NCI-H510A treated with DMSO at 0.1 percent for 48 hours (cell line): ENCODE results near the gene TAB2.
"Not testable (repeated sequence)": the region's sequence is repeated elsewhere in the genome, so short reads cannot be mapped to it uniquely, and the experiment has no call there.

ENCODE experiments used
- DNase-seq: peaks from one replicate; lab custom pipeline; 2025; lab: John Stamatoyannopoulos, UW

Gene TAB2

DNA sequence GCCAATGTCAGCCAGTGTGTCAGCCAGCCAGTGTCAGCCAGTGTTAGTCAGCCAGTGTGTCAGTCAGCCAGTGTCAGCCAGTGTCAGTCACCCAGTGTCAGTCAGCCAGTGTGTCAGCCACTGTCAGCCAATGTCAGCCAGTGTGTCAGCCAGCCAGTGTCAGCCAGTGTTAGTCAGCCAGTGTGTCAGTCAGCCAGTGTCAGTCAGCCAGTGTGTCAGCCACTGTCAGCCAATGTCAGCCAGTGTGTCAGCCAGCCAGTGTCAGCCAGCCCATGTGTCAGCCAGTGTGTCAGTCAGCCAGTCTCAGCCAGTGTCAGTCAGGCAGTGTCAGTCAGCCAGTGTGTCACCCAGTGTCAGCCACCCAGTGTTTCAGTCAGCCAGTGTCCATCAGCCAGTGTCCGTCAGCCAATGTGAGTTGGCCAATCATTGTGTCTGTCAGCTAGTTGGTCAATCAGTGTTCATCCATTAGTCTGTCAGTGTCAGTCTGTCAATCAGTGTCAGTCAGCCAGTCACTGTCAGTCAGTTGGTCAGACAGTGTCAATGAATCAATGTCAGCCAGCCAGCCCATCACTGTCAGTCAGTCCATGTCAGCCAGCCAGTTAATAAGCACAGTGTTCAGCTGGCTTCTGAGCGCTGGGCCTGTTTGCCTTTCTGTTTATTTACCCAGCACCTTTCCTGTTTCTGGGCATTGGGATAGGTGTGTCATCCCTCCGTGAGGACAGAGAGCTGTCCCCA lies 127.0 kb downstream of the TAB2 start:
- DNase-seq: not testable (repeated sequence)

DNA sequence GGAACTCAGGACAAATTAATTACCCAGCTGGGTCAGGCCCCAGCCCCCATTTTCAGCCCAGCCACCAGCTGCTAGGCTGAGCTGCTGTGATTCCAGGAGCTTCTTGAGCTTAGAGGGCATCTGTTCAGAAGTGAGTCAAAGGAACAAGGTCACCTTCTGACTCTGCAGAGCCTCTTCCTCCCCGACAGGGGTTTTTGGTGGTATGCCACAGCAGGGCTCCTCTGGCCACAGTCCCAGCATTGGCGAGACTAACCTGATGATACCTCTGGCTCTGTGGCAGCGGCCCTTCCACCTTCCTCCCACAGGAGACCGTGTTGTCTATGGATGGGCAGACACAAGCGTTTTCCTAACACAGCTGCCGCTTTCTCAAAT lies 127.6 kb downstream of the TAB2 start:
- no peak for DNase-seq

DNA sequence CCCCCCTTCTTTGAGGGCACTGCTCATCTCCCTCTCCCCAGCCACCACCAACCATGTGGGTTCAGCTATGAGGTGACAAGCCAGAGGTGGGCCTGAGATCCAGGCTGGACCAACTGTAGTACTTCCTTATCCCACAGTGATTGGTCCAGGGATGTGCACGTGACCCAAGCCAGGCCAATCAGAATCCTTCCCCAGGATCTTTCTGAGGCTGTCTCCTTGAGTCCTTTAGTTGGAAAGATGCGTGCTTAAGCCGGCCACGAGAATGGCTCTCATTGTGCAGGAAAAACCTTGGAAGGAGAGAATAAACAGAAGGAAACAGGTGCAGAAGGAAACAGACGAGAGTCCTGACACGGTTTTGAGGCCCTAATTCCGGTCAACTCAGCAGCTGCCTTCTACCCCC lies 128.1 kb downstream of the TAB2 start:
- no peak for DNase-seq

DNA sequence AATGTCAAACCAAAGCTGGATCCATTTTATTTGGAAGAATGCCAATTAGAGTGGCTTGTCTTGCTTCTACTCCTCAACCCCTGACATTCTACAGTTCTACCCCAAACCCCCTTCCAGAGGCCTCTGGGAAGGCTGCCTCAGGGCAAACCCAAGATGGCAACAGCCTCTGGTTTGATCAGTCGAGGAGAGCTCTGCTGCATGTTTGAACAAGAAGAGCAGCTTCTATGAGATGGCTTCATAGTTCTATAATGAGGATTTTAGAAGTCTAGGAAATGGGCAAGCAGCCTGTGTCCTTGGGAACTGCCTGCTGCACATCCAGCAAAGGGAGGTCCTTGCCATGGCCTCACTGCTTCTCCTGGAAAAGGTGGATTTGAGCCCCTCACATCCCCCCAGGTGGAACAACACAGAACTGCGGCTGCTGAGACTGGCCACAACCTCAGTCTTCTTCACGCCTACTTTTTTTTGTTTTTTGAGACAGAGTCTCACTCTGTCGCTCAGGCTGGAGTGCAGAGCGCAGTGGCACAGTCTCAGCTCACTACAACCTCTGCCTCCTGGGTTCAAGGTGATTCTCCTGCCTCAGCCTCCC lies 129.4 kb downstream of the TAB2 start:
- no peak for DNase-seq

DNA sequence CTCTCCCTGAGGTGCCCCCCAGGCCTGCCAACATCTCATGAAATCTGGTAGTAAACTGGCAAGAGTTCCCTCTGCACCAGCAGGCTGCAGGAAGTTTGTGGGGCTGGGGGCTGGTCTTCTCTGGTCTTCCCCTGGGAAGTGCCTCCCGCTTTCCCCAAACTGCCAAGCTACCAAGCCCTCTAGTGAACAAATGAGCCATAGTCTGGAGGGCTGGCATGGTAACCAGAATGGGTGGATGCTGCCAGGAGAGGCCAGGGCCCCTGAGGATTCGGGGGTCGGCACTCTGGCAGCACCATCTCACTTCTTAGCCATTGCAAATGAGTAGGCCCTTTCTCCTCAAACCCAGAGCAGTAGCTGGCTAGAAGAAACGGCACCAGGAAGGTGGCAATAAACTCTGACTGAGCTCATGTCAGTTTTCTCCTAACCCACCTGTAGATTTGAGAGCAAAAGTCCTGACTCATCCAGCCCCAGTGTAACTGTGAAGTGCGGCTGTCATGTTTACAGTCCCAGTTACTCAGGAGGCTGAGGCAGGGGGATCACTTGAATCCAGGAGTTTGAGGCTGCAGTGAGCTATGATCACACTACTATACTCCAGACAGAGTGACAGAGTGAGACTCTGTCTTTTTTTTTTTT lies 131.4 kb downstream of the TAB2 start:
- DNase-seq: no peak

DNA sequence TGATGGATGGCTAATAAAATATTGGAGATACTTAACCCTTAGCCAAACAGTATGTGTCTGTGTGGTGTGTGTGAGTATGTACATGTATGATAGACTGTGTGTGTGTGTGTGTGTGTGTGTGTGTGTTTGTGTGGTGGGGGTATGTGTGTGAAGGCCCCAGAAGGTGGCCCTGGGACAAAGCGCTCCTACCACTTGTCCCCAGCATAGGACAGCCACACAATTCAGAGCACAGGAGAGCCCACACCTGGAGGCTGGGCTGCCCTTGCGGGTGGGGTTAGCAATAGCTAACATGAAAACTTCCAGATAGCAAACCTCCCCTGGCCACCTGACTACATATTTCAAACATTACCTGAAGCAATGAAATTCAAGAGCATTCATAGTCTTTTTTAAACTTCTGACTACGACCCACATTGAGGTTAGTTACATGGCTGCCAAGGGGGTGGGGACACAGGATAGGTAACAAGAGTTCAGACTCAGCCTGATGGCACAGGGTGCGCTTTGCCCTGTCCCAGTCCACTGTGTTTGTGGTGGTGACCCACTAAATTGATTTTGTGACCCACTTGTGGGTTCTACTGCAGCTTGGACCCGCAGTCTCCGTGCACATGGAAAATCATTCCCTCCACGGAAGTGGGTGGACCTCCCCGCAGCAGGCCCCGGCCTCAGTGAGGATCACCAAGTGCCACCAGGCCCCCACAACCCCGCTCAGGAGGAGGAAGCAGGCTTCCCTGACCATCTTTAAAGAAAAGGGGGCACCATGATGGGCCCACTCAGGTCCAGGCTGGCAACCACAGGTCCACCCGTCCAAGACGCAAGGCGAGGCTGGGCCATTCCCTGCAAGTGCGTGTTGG lies 132.5 kb downstream of the TAB2 start:
- DNase-seq: no peak

DNA sequence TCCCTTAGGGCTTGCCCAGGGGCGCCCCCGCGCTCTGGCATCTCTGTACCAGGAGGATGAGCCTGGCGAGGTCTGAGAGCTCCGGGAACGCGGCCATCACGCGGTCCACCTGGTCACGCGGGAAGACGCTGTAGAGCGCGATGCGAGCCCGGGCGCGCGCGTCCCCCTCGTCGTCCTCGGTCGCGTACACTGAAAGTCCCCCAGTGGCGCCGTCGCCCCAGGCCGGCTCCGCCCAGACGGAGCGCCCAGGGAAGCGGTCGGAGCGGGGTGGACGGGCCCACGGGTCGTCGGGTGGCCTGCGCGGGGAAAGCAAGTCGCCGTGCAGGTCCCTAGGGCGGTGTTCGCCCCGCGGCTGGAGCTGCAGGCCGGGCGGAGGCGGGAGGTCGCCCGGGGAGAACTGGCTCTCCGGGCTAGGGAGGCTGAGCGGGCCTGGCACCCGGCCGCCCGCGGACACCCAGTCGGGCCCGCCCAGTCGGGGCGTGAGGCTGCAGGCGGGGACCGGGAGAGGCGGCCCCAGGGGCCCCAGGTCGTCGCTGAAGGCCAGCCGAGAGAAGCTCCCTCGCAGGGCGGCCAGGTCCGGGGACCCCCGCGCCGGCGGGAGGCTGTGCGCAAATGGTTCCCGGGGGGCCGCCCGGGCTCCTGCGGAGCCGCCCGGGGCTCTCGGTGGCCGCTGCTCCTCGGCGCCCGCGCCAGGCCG lies 133.3 kb downstream of the TAB2 start:
- DNase-seq: no peak

DNA sequence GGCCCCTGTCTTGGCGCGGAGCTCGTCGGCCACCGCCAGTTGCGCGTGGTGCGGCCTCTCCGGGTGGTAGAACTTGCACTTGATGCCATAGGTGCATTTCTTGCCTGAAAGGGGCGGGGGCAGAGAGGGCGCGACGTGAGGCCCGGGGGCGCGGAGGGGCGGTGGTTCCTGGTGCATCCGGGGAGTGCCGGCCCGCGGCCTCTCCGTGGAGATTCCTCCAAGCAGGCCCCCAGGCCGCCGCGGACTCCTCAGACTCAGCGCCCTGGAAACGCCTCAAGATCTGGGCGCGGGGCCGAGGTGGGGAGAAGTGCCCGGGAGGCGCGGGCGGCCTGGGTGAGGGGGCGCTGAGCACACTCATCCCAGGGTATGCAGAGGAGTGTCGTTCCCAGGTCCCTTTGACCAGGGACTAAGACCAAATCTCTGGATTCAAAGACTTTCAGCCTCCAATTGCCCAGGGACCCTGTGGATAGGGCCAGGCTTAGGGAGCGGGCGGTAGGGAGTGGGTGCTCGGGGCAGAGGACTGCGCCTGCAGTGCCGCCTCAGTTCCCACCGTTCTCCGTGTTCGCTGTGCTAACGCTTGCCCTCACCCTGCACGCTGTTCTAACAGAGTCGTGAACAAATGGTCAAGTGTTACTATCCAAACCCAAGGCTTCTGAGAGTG lies 134.0 kb downstream of the TAB2 start:
- no peak for DNase-seq

DNA sequence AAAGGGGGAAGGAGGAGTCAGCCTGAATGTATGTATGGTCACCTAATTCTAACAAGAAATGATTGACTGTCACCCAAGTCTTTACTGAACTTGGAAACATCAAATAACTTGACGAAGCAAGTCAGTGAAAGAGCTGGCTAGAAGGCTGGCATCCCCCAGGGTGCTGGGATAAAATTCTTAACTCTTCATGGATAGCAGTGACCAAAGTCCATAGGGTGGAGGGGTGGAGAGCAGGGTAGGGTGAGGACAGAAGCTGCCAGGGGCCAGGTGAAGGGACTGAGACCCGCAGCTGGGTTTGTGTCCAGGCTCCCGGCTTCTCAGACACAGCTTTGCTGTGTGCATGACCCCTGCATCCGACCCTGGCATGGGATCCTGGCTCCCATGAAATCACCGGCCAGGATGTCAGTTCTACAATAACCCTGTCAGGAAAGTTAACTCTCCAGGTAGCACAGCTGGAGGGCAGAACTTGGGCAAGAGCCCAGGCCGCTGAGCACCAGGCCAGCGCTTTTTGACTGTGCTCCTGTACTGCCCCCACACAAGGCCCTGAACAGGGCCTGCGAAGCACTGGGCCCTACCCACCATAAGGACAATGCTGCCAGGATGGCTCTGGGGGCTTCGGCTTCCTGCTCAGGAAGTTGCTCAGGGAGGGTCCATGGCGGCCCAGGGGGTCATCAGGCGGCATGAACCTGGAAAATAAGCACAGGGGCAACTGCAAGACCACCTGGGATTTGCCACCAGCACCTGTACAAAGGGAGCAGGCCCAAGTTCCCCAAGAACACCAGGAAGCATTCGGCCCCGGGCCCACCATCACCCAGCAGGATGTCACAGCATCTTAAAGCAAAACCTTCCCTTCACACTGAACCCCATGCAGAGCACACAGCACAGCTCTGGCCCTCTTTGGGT lies 134.8 kb downstream of the TAB2 start:
- DNase-seq: no peak

DNA sequence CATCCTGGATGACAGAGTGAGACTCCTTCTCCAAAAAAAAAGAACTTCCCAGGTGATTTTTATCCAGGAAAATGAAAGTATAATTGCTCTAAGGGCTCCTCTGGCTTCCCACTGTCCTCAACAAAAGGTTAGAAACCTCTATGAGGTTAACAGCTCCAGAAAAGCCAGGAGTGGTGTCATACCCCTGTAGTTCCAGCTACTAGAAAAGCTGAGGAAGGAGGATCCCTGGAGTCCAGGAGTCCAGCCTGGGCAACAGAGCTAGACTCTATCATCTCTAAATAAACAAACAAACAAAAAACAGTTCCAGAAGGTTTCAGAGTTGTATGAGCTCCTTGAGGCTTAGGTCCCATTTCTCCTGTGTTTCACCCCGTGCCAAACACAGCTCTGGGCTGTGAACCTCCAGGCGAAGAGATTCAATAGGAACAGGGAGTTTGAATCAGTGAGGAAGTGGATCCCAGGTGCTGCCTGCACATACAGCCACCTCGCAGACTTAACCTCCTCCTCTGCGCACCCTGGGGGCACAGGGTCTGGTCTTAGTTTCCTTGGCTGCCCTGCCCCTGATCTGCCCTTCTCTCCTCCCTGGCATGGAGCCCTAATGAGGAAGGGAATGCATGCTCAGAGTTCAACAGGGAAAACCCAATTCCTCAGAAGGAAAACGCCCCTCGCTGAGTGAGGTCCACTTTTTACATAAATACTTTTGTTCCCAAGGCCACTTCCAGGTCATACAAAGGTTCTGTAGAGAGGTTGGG lies 136.3 kb downstream of the TAB2 start:
- no peak for DNase-seq

DNA sequence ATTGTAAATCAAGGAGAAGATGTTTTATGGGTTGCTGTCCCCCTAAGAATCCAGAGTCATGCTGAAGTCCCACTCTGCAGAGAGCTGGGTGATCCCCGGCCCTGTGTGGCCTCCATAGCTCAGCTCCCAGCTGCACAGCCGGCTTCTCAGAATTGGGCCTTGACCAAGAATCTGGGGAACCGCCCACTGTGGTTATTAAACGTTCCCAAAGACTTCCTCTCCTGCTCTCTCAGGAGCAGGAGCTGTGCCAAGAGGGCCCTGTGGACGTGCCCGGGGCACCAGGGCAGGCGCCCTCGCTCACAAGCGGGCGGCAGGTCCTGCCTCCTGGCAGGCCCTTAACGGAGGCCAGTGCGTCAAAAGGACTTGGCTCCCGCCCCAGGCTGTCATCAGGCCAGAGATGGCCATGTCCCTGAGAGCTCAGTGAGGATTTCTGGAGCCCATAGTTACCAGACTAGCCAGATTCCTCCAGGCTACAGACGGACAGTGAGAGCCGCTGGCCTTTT lies 136.9 kb downstream of the TAB2 start:
- no peak for DNase-seq

DNA sequence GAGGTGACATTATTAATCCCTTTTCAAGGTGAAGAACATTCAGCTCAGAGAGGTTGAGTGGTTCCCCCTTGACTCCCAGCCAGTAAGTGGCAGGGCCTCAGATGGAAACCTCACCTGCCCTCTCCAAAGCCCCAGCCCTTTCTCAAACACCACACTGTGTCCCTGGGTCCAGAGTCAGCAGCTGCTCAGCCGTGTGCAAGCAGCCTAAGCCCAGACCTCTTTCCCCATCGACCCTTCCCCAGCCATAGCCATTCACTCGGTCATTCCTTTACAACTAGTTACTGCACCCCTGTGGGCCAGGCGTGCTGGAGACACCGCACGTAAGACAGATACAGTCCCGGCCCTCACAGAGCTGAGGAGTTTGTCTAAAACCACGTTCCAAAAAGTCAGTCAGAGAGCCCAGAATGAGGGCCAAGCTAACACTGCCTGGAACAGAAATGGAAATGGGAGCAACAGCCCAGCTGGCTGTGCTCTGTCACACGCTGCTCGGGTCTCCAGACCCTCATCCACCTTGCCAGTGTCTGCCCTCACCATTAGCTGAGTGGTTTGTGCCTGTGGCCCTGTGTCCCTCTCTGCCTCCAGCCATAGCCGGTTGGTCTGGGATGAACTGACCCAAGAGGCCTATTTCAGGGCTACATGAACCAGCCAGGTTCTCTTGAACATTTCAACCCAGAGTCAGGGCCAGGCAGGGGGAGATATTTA lies 137.7 kb downstream of the TAB2 start:
- no peak for DNase-seq

DNA sequence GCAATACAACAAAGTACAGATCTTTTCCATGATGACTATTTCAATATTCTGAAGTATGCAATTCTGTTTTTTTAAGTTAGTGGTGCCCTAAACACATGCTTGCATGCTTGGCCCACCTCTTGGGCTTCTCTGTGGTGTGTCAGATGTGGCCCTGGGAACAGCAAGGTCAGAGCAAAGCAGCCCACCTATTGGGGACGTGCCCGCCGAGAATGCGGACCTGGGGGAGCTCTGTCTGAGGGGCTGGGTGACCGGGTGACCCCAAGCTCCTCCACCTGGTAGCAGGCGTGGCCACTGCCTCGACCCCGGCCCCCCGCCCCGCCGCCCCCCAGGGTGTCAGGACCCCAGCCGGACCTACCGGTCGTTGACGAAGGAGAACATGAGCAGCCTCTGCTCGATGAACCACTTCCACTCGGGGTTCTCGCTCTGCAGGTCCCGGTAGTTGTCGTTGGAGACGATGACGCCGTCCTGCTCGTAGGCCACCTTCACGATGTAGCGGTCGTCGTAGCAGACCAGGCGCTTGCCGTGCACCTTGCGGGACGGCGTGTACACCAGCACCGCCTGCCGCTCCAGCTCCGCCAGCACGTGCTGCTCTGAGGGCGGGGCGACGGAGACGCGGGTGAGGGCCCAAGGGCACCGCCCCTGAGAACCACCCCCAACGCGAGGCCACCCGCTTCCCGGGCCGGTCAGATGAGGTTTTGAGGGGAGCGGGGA lies 139.0 kb downstream of the TAB2 start:
- no peak for DNase-seq

DNA sequence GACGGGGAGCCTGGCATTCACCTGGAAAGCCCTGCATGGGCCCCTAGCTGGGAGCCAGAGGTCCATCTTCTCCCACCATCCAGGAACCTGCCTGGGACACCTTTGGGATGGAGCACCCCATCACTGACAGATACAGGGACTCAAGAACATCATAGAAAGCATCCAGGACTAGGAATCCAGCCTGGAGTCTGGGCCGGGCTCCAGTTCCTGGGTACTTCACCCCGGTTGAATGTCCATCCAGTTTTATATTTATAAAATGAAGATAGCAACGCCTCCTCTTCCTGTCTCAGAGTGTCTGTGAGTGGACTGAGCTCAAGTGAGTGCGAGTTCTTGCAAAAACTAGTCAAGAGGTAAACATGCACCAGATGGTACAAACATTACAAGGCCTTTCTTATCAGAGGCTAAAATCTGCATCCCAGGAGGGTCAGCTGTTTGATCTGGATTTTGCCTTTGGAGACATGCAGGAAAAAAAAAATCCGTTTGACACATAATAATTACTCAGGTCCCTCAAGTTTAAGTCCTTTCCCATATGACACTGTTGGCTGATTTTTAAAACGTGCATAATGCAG lies 139.9 kb downstream of the TAB2 start:
- peak; percentile 53 for DNase-seq

DNA sequence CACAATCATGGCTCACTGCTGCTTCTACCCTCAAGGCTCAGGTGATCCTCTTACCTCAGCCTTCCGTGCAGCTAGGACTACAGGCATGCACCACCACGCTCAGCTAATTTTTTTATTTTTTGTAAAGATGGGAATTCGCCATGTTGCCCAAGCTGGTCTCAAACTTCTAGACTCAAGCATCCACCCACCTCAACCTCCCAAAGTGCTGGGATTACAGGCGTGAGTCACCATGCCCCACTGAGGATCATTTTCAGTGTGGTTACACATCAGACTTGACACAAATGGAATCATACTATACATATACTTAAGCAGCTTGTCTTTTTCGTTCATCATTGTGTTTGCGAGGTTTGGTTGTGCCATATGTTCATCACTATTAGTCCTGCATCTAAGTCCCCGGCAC lies 140.7 kb downstream of the TAB2 start:
- DNase-seq: no peak

DNA sequence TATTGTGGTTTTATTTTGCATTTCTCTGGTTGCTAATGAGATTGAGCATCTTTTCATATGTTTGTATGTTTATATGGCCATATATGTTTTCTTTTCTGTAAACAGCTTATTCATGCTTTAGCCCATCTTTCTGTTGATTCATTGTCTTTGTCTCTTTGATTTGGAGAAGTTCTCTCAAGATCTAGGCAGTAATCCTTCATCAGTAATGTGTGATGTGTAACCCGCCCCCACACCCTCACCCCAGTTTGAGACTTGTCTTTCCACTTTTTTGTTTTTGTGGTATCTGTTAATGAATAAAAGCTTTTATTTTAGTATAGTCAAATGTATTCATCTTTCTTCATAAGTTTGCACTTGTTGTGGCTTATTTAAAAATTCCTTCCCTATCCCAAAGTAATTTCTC lies 141.3 kb downstream of the TAB2 start:
- no peak for DNase-seq

DNA sequence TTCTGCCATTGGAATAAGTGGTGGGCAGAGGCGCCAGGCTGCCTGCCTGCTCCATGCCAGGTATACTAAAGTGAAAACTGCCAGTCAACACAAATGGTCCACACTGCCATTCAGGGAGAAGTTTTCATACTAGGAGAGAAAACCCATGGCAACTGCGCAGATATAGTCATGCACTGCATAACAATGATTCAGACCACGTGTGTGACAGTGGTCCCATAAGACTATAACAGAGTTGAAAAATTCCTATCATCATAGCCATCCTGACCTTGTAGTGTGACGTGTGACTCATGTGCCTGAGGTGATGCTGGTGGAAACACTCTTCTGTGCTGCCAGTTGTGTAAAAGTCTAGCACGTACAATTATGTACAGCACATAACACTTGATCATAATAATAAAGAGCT lies 142.2 kb downstream of the TAB2 start:
- no peak for DNase-seq

DNA sequence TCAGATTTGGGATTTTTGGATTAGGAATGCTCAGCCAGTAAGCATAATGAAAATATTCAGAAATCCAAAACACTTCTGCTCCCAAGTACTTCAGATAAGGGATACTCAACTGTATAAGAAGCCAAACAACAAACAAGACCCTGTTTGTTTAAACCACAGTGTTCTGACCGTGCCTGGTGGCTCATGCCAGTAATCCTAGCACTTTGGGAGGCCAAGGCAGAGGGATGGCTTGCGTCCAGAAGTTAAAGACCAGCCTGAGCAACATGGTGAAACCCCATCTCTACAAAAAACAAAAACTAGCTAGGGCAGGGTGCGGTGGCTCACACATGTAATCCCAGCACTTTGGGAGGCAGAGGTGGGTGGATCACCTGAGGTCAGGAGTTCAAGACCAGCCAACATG lies 142.7 kb downstream of the TAB2 start:
- not testable (repeated sequence) for DNase-seq
